AG09319 (cell line): ENCODE measurements around the gene PTPRF.

ENCODE experiments used
- DNase-seq: peaks from one replicate; pipeline ENCODE4 v3.0.0-alpha.2; 2010; ENCODE audit warnings: low read depth; ENCODE audit errors: extremely low read depth
- CTCF ChIP-seq: IDR thresholded peaks from 2 replicates; pipeline ENCODE4 v1.5.1; 2011; ENCODE audit warnings: low read depth, mild to moderate bottlenecking, inconsistent platforms, low read length, moderate library complexity

The PTPRF gene

DNA sequence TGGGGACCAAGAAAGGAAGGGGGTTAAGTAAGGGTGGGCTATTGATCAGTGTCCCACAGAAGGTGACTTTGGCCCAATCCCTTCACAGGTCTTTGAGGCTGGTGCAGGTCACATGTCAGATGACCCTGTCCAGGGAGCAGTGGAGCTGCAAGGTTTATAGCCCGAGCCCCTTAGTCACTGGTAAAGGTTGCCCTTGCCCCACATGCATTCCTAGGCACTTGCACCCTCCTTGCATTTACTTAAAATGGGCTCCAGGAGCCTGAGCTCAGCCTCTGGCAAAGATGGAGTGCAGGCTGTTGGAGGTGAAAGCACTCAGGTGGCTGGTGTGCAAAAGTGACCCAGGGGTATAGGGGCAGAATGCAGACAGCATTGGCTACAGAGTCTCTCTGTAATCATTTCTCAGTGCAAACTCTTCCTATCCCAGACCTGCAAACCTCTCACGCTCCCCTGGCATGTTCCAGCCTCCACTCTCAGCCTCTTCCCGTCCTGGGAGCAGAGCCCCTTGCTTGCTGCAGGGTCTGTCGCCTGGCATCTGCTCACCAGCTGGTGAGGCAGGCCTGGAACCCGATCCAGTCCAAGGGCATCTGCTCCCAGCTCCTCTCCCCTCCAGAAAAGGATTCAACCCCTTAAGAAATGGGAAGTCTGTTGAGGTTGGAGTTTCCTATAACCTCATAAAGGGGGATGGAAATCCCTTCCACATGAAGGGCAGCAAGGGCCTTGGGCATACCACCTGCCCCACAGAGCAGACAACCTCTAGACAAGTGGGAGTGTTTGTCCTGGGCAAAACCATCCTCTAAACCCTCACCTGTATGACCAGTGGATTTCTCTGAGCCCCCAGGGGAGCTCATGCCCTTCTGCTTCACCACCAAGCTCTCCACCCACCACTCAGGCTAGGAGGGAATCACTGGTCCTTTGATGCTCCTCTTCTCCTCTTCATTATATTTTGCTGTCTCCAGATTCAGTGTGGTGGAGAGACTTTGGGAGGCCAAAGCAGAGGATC, 23.1 kb upstream of the PTPRF start:
- DNase-seq = no peak
- TF ChIP-seq CTCF = no peak

- TF ChIP-seq CTCF = no peak
These were observed 21.5 kb upstream of the PTPRF start for GRCh38 chr1:43509007-43509739.

GRCh38 chr1:43509740-43510375, 20.8 kb upstream of the PTPRF start:
- DNase-seq = no peak
- no peak for TF ChIP-seq CTCF

More at GRCh38 chr1:43509007-43509739, 21.5 kb upstream of the PTPRF start:
- no peak for DNase-seq

DNA sequence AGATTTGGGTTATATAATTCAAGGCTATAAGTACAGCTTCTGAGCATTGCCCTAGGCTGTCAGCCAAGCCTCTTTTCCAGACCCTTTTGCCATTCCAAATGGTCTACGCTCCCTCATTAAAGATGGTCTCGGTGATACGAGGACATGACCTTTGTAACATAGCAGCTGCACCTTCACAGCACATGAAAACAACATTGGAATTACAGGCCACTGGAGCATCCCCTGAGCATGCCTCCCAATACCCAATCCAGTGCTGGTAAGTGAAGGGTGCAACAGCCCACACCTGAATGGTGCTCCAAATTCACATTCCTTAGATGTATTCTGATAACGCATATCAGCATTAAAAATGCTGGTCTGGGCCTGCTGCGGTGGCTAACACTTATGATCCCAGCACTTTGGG, 20.1 kb upstream of the PTPRF start:
- TF ChIP-seq CTCF = no peak
- DNase-seq = no peak

GRCh38 chr1:43511394-43511793, 19.3 kb upstream of the PTPRF start:
- no peak for DNase-seq
- TF ChIP-seq CTCF = no peak

GRCh38 chr1:43512133-43512532, 18.6 kb upstream of the PTPRF start:
- no peak for TF ChIP-seq CTCF
- DNase-seq = no peak
